ENCODE measurements around the gene ARL8B.

DNA sequence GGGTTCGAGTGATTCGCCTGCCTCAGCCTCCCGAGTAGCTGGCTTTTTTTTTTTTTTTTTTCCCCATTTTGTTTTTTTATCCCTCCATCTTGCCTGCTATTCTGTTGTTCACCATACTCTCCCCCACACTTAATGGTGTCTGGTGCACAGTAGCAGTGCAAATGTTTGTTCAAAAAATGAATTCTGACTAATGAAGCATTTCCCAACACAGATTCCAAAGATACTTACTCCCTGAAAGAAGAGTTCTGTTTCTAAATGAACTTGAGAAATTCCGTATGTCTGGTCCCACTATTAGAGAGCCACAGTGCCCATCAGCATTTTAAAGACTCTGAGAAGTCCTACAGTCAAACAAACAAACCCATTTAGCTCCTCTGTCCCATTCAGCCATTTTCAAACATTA is 74.9 kb downstream of the ARL8B start:
- TF ChIP-seq CTCF (IDR thresholded peaks at IDR 0.05) (no peak), POLR2A (IDR thresholded peaks at IDR 0.05) (no peak)

Data from ovary (tissue), 3 donors.